ENCODE results near the gene ANKRD12. TPM values are rescaled to one million over a fixed set of nuclear protein-coding genes. Genes with fewer than 3 reads are reported as not detected.

ANKRD12 gene
- total and polyA plus RNA-seq, 4 experiments from 2014 or later: 10.7 to 280 (median 201) TPM

DNA sequence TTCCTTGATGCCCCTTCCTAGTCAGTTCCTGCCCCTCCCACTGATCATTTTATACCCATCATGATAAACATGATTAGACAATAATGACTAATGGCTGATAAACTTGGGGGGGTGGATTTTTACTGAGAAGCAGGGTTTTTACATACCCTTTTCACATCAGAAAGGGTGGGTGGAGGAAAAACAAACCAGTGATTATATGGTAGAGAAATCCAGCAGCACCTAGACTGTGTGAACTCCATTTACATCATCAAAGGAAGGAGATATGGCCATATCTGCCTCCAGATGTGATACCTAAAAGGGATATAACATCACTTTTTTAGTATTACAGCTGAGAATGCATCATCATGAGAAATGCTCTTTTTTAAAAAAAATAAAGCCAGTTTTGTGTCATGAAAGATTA is 89.9 kb downstream of the ANKRD12 start:
- intact Hi-C loops (cut with micrococcal nuclease): no loop called here
- H3K4me1 ChIP-seq (ENCODE audit: insufficient read depth, low read length): peaks cover 11% of the 10 kb centered on the region
- H3K36me3 Mint-ChIP-seq: peaks cover 80 to 83% of the 10 kb centered on the region in 2 donors
- H3K27ac ChIP-seq (ENCODE audit: low read depth, low read length): no peak overlapping the region
- peaks cover 0 to 15% (median 8%) of the 10 kb centered on the region in 8 donors for H3K9me3 Mint-ChIP-seq
- no peak for DNase-seq
- no peaks in the 10 kb centered on the region for H3K27me3 Mint-ChIP-seq
- H3K9me3 ChIP-seq (ENCODE audit: control insufficient read depth in 1 of 2, low read length in 2 of 2): no peaks in the 10 kb centered on the region
- POLR2A ChIA-PET (ENCODE audit: partially characterized antibody): no interaction called here
- H3K4me1 Mint-ChIP-seq: peaks cover 24 to 46% (median 35%) of the 10 kb centered on the region in 4 donors
- no peak overlapping the region for H3K4me3 ChIP-seq (ENCODE audit: low read length in 2 of 2)
- H3K4me3 Mint-ChIP-seq: peak overlapping the region in 1 of 8 donors; percentile 7
- H3K27me3 ChIP-seq (ENCODE audit: insufficient read depth, low read length): no peaks in the 10 kb centered on the region
- CTCF ChIA-PET (ENCODE audit: partially characterized antibody): no interaction called here
- peak overlapping the region in 1 of 7 donors; percentile 3 for H3K27ac Mint-ChIP-seq
- peaks cover 35% of the 10 kb centered on the region for H3K36me3 ChIP-seq (ENCODE audit: insufficient read depth, low read length)

DNA sequence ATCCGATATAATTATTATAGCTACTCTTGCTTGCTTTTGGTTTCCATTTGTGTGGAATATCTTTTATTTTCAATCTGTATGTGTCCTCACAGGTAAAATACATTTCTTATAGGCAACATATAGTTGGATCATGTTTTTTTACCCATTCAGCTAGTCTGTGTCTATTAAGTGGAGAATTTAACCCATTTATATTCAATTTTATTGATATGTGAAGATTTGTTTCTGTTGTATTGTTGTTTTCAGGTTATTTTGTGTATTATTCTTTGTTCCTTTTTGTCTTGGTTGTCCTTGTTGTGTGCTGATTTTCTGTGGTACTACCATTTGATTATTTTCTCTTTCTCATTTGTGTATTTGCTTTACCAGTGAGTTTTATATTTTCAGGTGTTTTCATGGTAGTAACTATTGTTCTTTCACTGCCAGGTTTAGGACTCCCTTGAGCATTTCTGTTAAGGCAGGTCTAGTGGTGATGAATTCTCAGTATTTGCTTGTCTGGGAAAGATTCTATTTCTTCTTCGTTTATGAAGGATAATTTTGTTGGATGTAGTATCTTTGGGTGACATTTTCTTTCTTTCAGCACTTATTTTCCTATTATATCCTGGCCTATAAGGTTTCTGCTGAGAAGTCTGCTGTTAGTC is 95.4 kb downstream of the ANKRD12 start:
- Histone ChIP-seq H3K9me3 (ENCODE audit: control insufficient read depth in 1 of 2, low read length in 2 of 2) (peaks cover 0 to 4% of the 10 kb centered on the region in 2 donors), H3K27ac (ENCODE audit: low read depth, low read length) (no peak overlapping the region), H3K27me3 (ENCODE audit: insufficient read depth, low read length) (no peaks in the 10 kb centered on the region), H3K4me3 (ENCODE audit: low read length in 2 of 2) (no peak overlapping the region), H3K36me3 (ENCODE audit: insufficient read depth, low read length) (peaks cover 33% of the 10 kb centered on the region), H3K4me1 (ENCODE audit: insufficient read depth, low read length) (peaks cover 3% of the 10 kb centered on the region)
- peaks cover 21 to 48% (median 37%) of the 10 kb centered on the region in 4 donors for H3K4me1 Mint-ChIP-seq
- peaks cover 0 to 30% (median 22%) of the 10 kb centered on the region in 8 donors for H3K9me3 Mint-ChIP-seq
- peak overlapping the region in 1 of 7 donors; percentile 33 for H3K27ac Mint-ChIP-seq
- intact Hi-C loops (cut with micrococcal nuclease): no loop called here
- CTCF ChIA-PET (ENCODE audit: partially characterized antibody): no interaction called here
- POLR2A ChIA-PET (ENCODE audit: partially characterized antibody): no interaction called here
- no peaks in the 10 kb centered on the region for H3K27me3 Mint-ChIP-seq
- peak overlapping the region in 1 of 8 donors; percentile 48 for H3K4me3 Mint-ChIP-seq
- no peak for DNase-seq
- peaks cover 88 to 91% of the 10 kb centered on the region in 2 donors for H3K36me3 Mint-ChIP-seq

DNA sequence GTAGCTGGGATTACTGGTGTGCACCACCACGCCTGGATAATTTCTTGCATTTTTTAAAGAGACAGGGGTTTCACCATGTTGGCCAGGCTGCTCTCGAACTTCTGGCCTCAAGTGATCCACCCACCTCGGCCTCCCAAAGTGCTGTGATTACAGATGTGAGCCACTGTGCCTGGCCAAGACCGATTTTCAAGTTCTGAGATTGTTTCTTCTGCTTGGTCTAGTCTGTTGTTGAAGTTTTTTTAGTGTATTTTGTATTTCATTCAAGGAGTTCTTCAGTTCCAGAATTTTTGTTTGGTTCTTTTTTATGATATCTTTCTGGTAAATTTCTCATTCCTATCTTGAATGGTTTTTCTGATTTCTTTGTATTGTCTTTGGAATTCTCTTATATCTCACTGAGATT is 96.4 kb downstream of the ANKRD12 start:
- H3K4me1 ChIP-seq (ENCODE audit: insufficient read depth, low read length): peaks cover under 1% of the 10 kb centered on the region
- peak overlapping the region in 2 of 7 donors; percentile 19 to 62 for H3K27ac Mint-ChIP-seq
- H3K27me3 ChIP-seq (ENCODE audit: insufficient read depth, low read length): no peaks in the 10 kb centered on the region
- peaks cover 30% of the 10 kb centered on the region for H3K36me3 ChIP-seq (ENCODE audit: insufficient read depth, low read length)
- H3K9me3 Mint-ChIP-seq: peaks cover 0 to 31% (median 22%) of the 10 kb centered on the region in 8 donors
- H3K4me1 Mint-ChIP-seq: peaks cover 20 to 44% (median 32%) of the 10 kb centered on the region in 4 donors
- H3K4me3 Mint-ChIP-seq: no peak overlapping the region
- DNase-seq: no peak
- H3K36me3 Mint-ChIP-seq: peaks cover 90 to 92% of the 10 kb centered on the region in 2 donors
- H3K27ac ChIP-seq (ENCODE audit: low read depth, low read length): no peak overlapping the region
- peaks cover 0 to 4% of the 10 kb centered on the region in 2 donors for H3K9me3 ChIP-seq (ENCODE audit: control insufficient read depth in 1 of 2, low read length in 2 of 2)
- ChIA-PET POLR2A (ENCODE audit: partially characterized antibody) (no interaction called here), CTCF (ENCODE audit: partially characterized antibody) (no interaction called here)
- H3K4me3 ChIP-seq (ENCODE audit: low read length in 2 of 2): no peak overlapping the region
- intact Hi-C loops (cut with micrococcal nuclease): no loop called here
- no peaks in the 10 kb centered on the region for H3K27me3 Mint-ChIP-seq

DNA sequence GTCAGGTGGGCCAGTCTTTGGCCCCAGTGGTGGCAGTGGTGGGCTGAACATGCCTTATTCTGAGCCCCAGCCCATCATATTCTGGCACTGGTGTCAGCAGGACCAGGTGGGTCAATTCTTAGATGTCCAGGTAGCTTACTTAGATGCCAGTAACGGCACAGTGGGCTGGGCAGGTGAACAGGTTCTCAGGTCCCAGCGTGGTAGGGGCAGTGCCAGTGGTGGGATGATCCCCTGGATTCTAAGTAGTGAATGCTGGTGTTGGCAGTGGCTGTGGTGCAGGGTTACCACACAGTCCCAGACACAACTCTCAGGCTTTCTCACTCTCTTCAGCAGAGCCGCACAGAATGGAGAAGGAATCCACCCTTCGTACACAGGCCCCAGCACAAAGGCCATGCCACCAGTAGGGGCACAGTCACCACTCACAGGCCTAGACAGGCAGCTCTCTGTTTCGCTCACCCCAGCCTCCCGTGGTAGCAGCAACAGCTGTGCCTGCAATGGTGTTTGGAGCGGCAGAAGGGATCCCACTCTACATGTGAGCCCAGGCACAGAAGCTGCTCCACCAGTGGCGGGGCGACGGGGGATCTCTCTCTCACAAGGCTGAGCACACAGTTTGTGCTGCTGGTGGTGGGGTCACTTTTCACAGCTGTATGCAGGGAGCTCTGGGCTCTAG is 97.3 kb downstream of the ANKRD12 start:
- H3K27ac ChIP-seq (ENCODE audit: low read depth, low read length): no peak overlapping the region
- peaks cover 37% of the 10 kb centered on the region for H3K36me3 ChIP-seq (ENCODE audit: insufficient read depth, low read length)
- peaks cover 88 to 90% of the 10 kb centered on the region in 2 donors for H3K36me3 Mint-ChIP-seq
- DNase-seq: no peak
- ChIA-PET POLR2A (ENCODE audit: partially characterized antibody) (interaction anchor here (1.3 kb wide), 1 partner anchor 160 kb away, joined by 3 read pairs; no protein-coding TSS in a partner anchor), CTCF (ENCODE audit: partially characterized antibody) (interaction anchor here (1.5 kb wide), 1 partner anchor 159 kb away, joined by 4 read pairs; no protein-coding TSS in a partner anchor)
- H3K9me3 Mint-ChIP-seq: peaks cover 0 to 33% (median 22%) of the 10 kb centered on the region in 8 donors
- peak overlapping the region in 2 of 7 donors; percentile 13 to 19 for H3K27ac Mint-ChIP-seq
- peaks cover 17 to 36% (median 24%) of the 10 kb centered on the region in 4 donors for H3K4me1 Mint-ChIP-seq
- H3K9me3 ChIP-seq (ENCODE audit: control insufficient read depth in 1 of 2, low read length in 2 of 2): peaks cover 0 to 4% of the 10 kb centered on the region in 2 donors
- intact Hi-C loops (cut with micrococcal nuclease): no loop called here
- H3K4me1 ChIP-seq (ENCODE audit: insufficient read depth, low read length): no peaks in the 10 kb centered on the region
- H3K27me3 ChIP-seq (ENCODE audit: insufficient read depth, low read length): no peaks in the 10 kb centered on the region
- no peak overlapping the region for H3K4me3 Mint-ChIP-seq
- no peak overlapping the region for H3K4me3 ChIP-seq (ENCODE audit: low read length in 2 of 2)
- H3K27me3 Mint-ChIP-seq: no peaks in the 10 kb centered on the region

DNA sequence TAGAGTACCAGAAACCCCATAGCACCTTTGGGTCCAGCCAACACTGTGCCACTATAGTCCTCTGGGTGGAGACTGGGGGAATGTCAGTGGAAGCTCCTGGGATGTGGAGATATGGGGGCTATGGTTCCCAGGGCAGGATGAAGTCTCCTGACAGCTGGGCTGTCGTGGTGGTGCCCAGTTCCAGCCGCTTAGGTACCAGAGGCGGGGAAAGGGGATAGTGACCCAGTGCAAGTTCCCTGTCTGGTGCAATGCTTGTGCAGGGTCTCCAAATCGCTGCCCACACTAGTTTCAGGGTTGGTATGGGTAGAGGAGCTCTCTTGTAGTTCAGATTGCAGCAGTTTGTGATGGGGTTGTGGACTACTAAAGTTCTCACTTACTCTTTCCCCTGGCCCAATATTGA is 97.9 kb downstream of the ANKRD12 start:
- Mint-ChIP-seq H3K4me3 (no peak overlapping the region), H3K27ac (no peak overlapping the region), H3K36me3 (peaks cover 87 to 88% of the 10 kb centered on the region in 2 donors), H3K9me3 (peaks cover 0 to 33% (median 22%) of the 10 kb centered on the region in 8 donors), H3K27me3 (no peaks in the 10 kb centered on the region), H3K4me1 (peaks cover 11 to 30% (median 18%) of the 10 kb centered on the region in 4 donors)
- ChIA-PET CTCF (ENCODE audit: partially characterized antibody) (interaction anchor here (1.5 kb wide), 1 partner anchor 160 kb away, joined by 4 read pairs; no protein-coding TSS in a partner anchor), POLR2A (ENCODE audit: partially characterized antibody) (interaction anchor here (1.3 kb wide), 1 partner anchor 161 kb away, joined by 3 read pairs; no protein-coding TSS in a partner anchor)
- H3K27ac ChIP-seq (ENCODE audit: low read depth, low read length): no peak overlapping the region
- peaks cover 0 to 4% of the 10 kb centered on the region in 2 donors for H3K9me3 ChIP-seq (ENCODE audit: control insufficient read depth in 1 of 2, low read length in 2 of 2)
- no peaks in the 10 kb centered on the region for H3K4me1 ChIP-seq (ENCODE audit: insufficient read depth, low read length)
- no peak overlapping the region for H3K4me3 ChIP-seq (ENCODE audit: low read length in 2 of 2)
- DNase-seq: no peak
- no peaks in the 10 kb centered on the region for H3K27me3 ChIP-seq (ENCODE audit: insufficient read depth, low read length)
- intact Hi-C loops (cut with micrococcal nuclease): no loop called here
- peaks cover 43% of the 10 kb centered on the region for H3K36me3 ChIP-seq (ENCODE audit: insufficient read depth, low read length)

DNA sequence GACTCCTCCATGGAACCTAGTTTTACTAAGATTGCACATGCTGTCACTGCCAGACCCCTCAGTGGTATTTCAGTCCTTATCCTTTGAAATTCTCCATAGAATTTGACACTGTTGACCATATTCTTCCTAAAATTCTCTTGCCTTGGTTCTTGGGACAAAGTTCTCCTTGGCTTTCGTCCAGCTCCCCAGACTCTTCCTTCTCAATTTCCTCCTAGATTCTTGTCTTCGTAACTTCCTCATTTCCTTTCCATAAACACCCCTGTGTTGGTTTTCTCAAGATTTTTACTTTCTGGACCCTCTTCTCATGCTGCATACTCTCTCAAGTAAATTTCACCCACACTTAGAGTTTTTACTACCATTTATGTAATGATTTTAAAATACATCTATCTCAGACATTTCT is 101.4 kb downstream of the ANKRD12 start:
- Histone ChIP-seq H3K4me1 (ENCODE audit: insufficient read depth, low read length) (no peaks in the 10 kb centered on the region), H3K9me3 (ENCODE audit: control insufficient read depth in 1 of 2, low read length in 2 of 2) (no peaks in the 10 kb centered on the region), H3K27ac (ENCODE audit: low read depth, low read length) (no peak overlapping the region), H3K27me3 (ENCODE audit: insufficient read depth, low read length) (no peaks in the 10 kb centered on the region), H3K36me3 (ENCODE audit: insufficient read depth, low read length) (peaks cover 54% of the 10 kb centered on the region), H3K4me3 (ENCODE audit: low read length in 2 of 2) (no peak overlapping the region)
- POLR2A ChIA-PET (ENCODE audit: partially characterized antibody): no interaction called here
- CTCF ChIA-PET (ENCODE audit: partially characterized antibody): no interaction called here
- Mint-ChIP-seq H3K27me3 (no peaks in the 10 kb centered on the region), H3K9me3 (peaks cover 0 to 7% (median 1%) of the 10 kb centered on the region in 8 donors), H3K36me3 (peaks cover 63 to 69% of the 10 kb centered on the region in 2 donors), H3K4me1 (peaks cover 0 to 10% (median 8%) of the 10 kb centered on the region in 4 donors), H3K27ac (peak overlapping the region; percentile 15 to 75 (median 41)), H3K4me3 (no peak overlapping the region)
- no peak for DNase-seq
- intact Hi-C loops (cut with micrococcal nuclease): no loop called here

DNA sequence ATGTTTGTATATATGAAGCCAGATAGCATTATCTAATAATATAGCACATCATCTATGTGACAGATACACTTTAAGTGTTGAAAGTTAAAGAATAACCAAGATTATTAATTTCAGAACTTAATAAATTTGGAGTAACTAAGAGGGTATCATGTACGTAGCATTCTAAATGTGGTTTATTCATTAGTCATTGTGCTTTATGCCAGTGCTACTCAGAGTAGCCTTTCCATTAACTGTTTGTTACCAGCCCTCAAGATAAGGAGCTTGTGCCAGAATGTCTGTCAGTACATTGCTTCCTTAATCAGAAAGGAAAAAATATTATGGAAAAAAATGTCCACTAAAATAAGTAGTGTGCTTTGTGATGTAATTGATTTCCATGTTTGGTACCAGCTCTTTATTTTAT is 103.1 kb downstream of the ANKRD12 start:
- H3K4me1 ChIP-seq (ENCODE audit: insufficient read depth, low read length): no peaks in the 10 kb centered on the region
- Mint-ChIP-seq H3K36me3 (peaks cover 61 to 68% of the 10 kb centered on the region in 2 donors), H3K27ac (no peak overlapping the region), H3K9me3 (peaks cover 0 to 3% (median 0%) of the 10 kb centered on the region in 8 donors), H3K4me1 (peaks cover 0 to 18% (median 8%) of the 10 kb centered on the region in 4 donors), H3K4me3 (no peak overlapping the region), H3K27me3 (no peaks in the 10 kb centered on the region)
- CTCF ChIA-PET (ENCODE audit: partially characterized antibody): no interaction called here
- no peaks in the 10 kb centered on the region for H3K9me3 ChIP-seq (ENCODE audit: control insufficient read depth in 1 of 2, low read length in 2 of 2)
- DNase-seq: no peak
- H3K36me3 ChIP-seq (ENCODE audit: insufficient read depth, low read length): peaks cover 44% of the 10 kb centered on the region
- no peak overlapping the region for H3K27ac ChIP-seq (ENCODE audit: low read depth, low read length)
- intact Hi-C loops (cut with micrococcal nuclease): no loop called here
- POLR2A ChIA-PET (ENCODE audit: partially characterized antibody): no interaction called here
- no peak overlapping the region for H3K4me3 ChIP-seq (ENCODE audit: low read length in 2 of 2)
- H3K27me3 ChIP-seq (ENCODE audit: insufficient read depth, low read length): no peaks in the 10 kb centered on the region

All from CD4-positive, alpha-beta memory T cell (primary cell).